Stimulated activated CD4-positive, alpha-beta T cell treated with anti-CD3 and anti-CD28 coated beads, Interleukin-4, amount 100 ng/mL, for 24 hours (primary cell): ENCODE results near the gene CHRM2.
"Not testable (repeated sequence)": the region's sequence is repeated elsewhere in the genome, so short reads cannot be mapped to it uniquely, and the experiment has no call there.

ENCODE experiments used
- DNase-seq: peaks from one replicate; pipeline ENCODE4 v3.0.0-alpha.2; 2020

Gene CHRM2

DNA sequence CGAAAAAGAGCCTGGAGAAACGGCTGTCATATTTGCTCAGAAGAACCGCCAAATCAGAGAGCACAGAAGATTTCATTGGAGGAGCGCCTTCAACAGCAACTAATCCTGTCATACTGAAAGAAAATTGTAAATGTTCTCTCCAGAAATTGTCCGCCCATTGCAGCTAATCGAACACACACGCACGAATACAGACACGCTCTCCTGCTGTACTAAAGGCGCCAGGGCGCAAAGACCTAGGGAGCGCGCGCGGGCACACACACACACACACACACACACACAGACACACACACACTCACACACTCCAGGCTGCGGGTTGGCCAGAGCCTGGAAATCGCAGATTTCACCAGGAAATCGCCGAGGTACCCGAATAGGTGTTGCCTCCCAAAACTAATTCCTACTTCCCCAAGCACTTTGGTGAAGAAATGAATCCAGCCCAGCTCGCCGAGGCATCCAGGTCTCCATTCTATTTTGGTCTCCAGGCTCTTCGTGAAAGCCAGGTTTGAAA is at the start of gene CHRM2:
CHRM2 (plus strand) TSS at position 157 of the 505 bp plus-strand sequence. CDS start 146,214 bp downstream, outside the sequence.
- DNase-seq: no peak

- not testable (repeated sequence) for DNase-seq
Measured at GRCh38 chr7:136831398-136831797, 37.1 kb upstream of the CHRM2 start.

- no peak for DNase-seq
Measured at GRCh38 chr7:136845899-136846465, 22.5 kb upstream of the CHRM2 start.

DNA sequence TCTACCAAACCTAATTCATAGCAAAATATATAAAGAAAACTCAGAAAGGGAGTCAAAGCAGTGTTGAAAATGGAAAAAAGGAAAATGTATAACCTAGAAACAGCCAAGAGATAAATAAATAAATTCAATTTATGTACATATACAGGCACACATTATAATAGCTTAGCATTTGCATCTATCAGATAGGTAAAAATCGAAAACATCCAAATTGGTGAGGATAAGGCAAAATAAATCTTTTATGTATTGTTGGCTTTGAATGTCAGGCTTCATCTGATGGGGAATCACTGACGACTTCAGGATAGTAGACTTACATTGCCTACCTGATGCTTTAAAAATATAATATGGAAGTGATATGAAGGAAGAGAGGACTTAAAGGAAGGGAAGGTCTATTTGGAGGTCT is 20.6 kb upstream of the CHRM2 start:
- no peak for DNase-seq

DNA sequence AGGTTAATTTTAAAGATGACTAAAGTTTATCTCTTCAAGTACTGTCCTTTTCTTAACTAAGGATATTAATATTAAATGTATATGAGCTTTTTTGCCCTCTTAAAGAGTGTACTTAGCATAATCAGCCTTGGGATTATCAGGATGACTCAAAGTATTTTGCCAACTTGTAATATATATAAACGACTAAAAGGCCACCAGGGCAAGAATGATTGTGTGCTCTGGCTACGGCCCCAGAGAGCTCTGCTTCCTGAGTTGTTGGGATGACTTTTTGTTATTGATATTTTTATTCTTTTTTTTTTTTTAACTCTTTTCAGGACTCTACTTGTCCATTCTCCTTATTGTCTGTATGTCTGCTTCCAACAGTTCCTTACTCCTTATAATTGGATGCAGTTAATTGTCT is 14.8 kb upstream of the CHRM2 start:
- no peak for DNase-seq

DNA sequence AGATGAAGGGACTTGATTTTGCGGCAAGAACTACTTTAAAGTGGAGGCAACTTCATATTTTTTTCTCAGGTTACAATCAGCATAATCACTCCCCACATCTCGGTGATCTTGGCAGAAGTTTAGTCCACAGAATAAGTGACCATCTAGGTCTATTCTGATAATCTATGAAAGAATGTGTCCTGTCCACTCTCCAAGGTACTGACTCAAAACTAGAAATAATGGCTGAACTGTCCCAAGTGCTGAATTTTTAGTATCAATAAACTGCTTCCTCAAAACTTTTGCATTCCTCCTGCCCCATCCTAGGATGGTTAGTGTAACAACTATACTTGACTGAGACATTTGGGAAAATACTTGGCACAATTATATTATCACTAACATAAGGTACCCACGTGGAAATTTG is 10.9 kb upstream of the CHRM2 start:
- DNase-seq: no peak

- no peak for DNase-seq
Measured at GRCh38 chr7:136859803-136860202, 8.6 kb upstream of the CHRM2 start.

- DNase-seq: no peak
Measured at GRCh38 chr7:136865236-136865635, 3.2 kb upstream of the CHRM2 start.

DNA sequence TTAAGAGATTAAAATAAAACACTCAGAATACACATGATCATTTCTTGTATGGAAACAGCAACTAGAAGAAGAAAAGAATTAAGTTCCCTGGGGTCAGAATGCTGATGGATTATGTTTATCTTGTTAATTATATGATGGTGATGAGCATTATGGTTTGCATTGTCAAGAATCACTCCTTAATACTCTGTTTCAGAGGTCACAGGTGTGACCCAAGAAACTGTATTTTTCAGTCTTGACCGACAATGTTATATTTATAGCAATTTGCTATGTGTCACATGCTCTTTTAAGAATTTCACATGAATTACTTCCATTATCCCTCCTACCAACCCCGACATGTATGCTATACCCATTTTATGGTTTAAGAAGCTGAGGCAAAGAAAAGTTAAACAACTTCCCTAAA is 2.7 kb upstream of the CHRM2 start:
- no peak for DNase-seq

DNA sequence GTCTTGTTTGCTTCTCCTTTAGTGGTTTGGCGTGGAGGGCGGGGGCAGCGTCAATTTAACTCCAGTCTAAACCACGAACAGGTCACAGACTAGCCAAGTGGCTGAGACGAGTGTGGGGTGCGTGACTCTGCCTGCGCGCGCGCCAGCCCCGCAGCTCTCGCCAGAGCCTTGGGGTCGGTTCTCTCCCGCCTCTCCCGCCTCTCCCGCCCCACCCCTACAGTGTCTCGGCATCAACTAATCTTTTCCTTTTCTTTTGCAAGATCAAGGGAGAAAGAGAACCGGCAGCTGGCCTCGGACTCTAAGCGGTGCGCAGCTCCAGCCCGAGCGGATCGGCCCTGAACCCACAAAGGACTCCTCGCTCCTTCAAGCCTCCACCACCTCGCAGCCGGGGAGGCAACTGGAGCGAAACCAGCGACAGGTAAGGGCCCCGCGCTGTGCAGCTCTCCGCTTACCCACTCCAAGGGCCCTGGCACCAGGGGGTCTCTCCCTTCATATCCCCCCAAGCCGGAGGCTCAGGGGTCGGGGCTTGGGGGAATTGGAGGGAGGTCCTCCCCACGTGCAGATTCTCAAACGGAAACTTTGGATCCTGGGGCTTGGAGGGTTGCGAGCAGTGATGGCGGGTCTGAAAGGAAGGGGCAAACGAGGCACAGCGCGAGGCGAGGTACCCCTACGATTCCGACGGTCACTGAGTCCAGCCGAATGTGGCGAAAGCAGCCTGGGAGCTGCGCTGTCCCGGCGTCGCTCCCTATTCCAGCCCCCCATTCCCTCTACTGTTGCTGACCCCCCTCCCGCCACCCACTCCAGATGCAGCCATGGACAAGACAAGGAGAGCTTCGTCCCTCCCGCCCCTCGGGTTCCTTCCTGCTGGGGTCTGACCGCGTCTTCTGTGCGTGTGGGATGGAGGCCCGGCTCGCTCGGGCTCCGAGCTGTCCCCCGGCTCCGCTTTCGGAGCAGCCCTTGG is 829 bp downstream of the CHRM2 start:
- DNase-seq: no peak

DNA sequence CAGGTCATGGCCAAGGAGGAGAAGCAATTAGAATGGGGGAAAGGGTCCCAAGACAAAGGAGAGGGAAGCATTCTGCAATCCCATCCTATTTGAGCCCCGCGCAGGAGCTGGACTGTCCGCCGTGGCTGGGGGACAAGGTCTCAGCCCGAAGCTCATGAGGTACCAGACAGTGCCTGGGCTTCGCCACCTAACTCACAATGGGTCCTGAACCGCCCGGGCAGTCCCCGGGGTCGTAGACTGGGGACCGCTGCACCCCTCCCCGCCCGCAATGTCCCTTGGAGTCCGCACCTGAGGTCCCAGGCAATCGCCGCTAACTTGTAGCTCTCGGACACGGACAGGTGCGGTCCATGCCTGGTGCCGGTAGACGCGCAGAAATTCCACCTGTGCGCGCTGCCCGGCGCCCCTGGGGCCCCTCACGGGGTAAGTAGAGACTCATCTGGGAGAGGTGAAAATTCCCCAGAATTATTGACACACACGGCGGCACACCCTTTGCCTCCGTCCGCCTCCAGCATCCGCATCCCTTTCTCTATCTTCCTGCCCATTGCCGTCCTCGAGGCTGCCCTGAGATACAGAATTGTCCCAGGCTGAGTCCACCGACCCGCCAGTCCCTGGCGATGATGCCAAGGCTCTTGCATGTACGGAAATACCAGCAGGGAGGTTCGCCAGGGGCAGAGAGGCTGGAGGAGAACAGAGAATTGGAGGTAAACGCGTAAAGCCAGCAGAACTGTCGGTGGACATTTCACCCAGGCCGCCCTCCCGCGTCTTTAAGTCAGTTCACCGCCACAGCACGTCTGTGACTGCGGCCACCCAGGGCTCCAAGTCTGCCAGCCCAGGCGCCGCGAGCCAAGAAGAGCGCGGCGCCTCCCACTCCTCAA is 1.8 kb downstream of the CHRM2 start:
- DNase-seq: no peak

- DNase-seq: no peak
Measured at GRCh38 chr7:136870866-136871487, 2.5 kb downstream of the CHRM2 start.

GRCh38 chr7:136874393-136875032 is 6.1 kb downstream of the CHRM2 start:
- DNase-seq: no peak

GRCh38 chr7:136877509-136877908 is 9.1 kb downstream of the CHRM2 start:
- no peak for DNase-seq

DNA sequence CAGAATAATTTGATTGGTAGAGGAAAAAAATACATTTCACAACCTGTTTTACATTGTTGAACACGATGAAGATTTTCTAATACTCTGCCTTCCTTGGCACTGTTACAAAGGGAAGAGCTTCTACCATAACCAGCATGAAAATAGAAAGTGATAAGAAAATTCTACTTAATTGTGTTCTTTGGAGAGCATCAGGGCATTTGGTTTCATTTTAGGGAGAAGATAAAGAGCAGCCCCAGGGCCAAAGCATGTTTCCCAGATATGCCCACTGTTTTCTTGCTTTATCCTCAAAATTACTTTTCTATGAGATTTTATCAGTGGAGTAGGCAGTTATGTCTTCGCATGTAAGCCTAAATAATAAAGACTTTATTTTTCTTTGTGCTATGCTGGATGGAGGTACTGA is 9.5 kb downstream of the CHRM2 start:
- no peak for DNase-seq

DNA sequence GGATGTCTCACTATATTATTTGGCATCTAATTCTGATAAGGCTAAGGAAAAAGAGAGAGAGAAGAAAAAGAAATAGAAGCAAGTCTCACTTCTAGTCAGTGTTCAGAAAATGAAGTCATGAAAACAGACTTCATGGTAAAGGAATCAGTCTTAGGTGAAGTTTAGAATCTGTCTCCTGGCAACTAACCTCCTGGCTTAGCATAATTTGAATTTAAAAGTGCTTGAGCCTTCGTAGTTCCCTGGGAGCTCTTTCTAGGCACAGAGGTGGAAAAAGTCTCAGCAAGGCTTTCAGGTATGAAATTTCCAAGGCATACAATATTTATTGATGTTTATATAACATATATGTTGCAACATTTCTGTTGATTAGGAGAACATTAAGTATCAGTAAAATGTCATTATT is 10.4 kb downstream of the CHRM2 start:
- no peak for DNase-seq

GRCh38 chr7:136883046-136883445 is 14.6 kb downstream of the CHRM2 start:
- DNase-seq: no peak

GRCh38 chr7:136884492-136884891 is 16.0 kb downstream of the CHRM2 start:
- no peak for DNase-seq

DNA sequence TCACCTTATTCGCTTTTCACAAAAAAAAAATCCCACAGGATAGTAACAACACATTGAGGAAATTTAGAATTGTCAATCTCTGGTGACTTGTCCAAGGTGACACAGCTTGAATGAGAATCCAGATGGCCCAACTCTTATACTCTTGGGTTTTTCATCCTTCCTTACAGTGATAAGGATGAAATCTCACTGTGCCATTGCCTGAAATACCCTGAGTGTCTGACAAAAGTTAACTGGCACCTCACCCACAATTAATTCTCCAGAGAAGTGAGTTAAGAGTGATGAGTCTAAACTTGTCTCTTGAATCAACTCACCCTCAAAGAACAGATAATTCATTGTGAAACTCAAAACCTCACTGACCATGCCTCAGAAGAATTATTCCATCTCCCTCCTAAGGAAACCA is 18.9 kb downstream of the CHRM2 start:
- DNase-seq: no peak

GRCh38 chr7:136890399-136890798 is 21.9 kb downstream of the CHRM2 start:
- DNase-seq: no peak

DNA sequence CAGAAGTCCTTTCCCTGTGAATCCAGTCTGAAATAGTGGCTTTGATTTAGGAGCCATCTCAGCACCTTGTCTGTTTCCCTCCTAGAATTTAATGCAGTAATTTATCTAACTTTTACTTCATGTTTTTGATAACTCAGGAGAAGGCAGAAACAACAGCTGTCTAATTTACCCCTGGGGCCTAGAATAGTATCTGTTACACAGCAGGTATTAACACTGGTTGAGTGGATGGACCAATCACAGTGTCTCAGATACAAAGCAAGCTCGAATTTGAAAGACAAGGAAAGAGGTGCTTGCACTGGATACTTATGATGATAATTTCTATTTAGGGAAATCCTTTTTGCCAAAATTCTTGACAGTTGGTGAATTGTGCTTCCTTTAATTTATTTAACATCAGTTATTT is 23.4 kb downstream of the CHRM2 start:
- DNase-seq: no peak

DNA sequence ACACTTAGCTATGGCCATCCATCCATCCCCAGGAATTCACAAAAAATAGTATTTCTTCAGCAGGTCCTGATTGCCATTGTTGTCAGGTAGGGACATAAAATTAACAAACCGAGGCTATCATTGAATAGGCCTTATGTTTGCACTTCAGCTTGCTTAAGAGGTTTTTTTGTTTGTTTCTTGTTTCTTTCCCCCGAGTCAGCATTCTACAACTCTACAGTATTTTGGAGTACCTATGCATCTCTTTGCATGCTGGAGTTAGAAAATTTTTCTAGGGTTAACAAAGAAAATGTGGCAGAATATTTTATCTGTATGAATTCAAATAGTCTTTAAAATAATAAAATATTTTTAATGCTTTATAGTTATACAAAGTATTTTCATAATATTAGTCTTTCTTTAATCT is 26.3 kb downstream of the CHRM2 start:
- no peak for DNase-seq
